ENCODE results near the gene RNF26. TPM values are rescaled to one million over a fixed set of nuclear protein-coding genes. Genes with fewer than 3 reads are reported as not detected.

RNF26 gene
- total RNA-seq, 4 donors from 2014 or later: 8.9 to 11.1 (median 9.4) TPM

- no peak for ATAC-seq (ENCODE audit: low FRiP score)
- DNase-seq (ENCODE audit: low spot score): no peak
- no peak for TF ChIP-seq CTCF (IDR thresholded peaks at IDR 0.05)
Observed at GRCh38 chr11:119335655-119336543, 1.6 kb downstream of the RNF26 start.

GRCh38 chr11:119336744-119337469 is 2.6 kb downstream of the RNF26 start:
- no peak for ATAC-seq (ENCODE audit: low FRiP score)
- DNase-seq (ENCODE audit: low spot score): no peak
- no peak for TF ChIP-seq CTCF (IDR thresholded peaks at IDR 0.05)

DNA sequence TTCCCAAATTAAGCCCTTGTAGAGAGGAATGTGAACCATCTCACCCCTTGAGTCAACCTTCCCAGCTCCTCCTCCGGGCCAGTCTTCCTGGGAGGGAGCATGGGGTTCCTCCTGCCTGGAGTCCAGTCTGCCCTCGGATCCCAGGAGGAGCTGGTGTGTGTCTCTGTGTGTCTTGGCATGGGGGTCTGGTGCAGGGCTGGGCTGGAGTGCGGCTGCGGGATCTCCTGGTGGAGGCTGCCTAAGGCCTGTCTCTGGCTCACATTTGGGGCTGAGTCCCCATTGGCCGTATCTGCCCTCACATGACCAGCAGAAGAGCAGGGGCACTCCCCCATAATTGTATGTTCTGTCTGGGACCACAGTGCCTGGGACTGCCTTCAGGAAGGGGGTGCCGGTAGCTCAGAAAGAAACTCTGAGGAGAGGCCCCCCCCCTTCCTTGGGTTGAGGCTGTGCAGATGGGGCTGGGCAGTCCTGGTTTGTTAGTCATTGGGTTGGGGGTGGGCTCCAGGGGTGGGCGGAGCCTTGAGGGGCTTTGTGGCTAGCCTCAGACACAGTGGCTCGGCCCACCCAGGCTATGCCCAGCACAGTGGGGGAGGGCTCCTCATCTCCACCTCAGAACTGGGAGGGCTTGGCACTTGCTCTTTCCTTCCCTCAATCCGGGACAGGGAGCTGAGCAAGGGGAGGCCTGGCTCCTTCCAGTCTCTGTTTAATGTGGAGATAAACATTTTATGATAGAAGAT is 3.4 kb downstream of the RNF26 start:
- DNase-seq (ENCODE audit: low spot score) (no peak), ATAC-seq (ENCODE audit: low FRiP score) (no peak)
- no peak for TF ChIP-seq CTCF (IDR thresholded peaks at IDR 0.05)

DNA sequence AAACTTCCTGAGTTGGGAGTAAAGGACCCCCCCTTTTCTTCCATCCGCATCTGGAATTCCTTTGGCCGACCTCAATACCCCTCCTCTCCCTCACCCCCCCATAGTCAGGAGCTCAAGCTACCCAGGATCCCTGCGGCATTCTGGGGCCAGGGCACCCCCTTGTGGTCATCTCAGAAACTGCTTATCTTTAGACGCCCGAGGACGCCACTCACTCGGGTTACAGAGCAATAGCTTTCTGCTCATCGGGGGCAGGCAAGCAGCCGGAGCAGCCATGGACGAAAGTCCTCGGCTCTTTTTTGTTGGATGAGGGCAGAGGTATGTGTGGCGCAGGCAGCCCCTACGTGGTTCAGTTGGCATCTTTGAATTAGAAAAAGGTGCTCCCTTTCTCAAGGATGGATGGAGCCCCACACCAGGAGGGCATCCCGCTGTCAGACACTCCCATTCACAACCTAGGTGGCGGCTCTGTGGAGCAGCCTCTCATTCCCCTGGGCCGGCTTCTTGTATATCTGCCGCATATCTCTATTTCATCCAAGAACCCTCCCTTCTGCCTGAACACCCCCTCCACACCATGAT is 4.1 kb downstream of the RNF26 start:
- TF ChIP-seq CTCF (IDR thresholded peaks at IDR 0.05): peak in 1 of 3 donors; percentile 40
- DNase-seq (ENCODE audit: low spot score) (no peak), ATAC-seq (ENCODE audit: low FRiP score) (peak; percentile 34)

- DNase-seq (ENCODE audit: low spot score): no peak
- no peak for TF ChIP-seq CTCF (IDR thresholded peaks at IDR 0.05)
- ATAC-seq (ENCODE audit: low FRiP score): no peak
Observed at GRCh38 chr11:119338965-119339588, 4.8 kb downstream of the RNF26 start.

- ATAC-seq (ENCODE audit: low FRiP score) (peak; percentile 28), DNase-seq (ENCODE audit: low spot score) (no peak)
- peak in 2 of 3 donors; percentile 56 to 63 for TF ChIP-seq CTCF (IDR thresholded peaks at IDR 0.05)
Observed at GRCh38 chr11:119339589-119340334, 5.4 kb downstream of the RNF26 start.
